Measurements from ENCODE around the gene PABPN1.

The PABPN1 gene

GRCh38 chr14:23364164-23365035, 43.1 kb downstream of the PABPN1 start:
- peak overlapping the region; percentile 99 for H3K9ac ChIP-seq (ENCODE audit: insufficient read length, low read depth)
- peak overlapping the region; percentile 86 for H3K4me3 ChIP-seq (ENCODE audit: insufficient read length, low read depth)
- no peak for TF ChIP-seq ZNF274 (IDR thresholded peaks at IDR 0.05; ENCODE audit: low read depth, low read length)
- no peak for TF ChIP-seq SUZ12 (IDR thresholded peaks at IDR 0.05; ENCODE audit: extremely low read depth, insufficient read depth, insufficient read length)
- TF ChIP-seq YY1 (IDR thresholded peaks at IDR 0.05; ENCODE audit: insufficient read depth, insufficient read length), result no peak
- H3K4me1 ChIP-seq (ENCODE audit: insufficient read depth, insufficient read length), result peaks cover 13% of the 10 kb centered on the region
- H3K36me3 ChIP-seq (ENCODE audit: insufficient read depth, insufficient read length, low read length), result peaks cover 45% of the 10 kb centered on the region
- no peaks in the 10 kb centered on the region for H3K9me3 ChIP-seq (ENCODE audit: insufficient read depth, low read length)
- DNase-seq (ENCODE audit: low read depth, low spot score), result no peak
- H3K27me3 ChIP-seq (ENCODE audit: insufficient read depth, insufficient read length), result peaks cover 19% of the 10 kb centered on the region

- DNase-seq (ENCODE audit: low read depth, low spot score), result no peak
- peak within 1 kb of the TSS; percentile 86 for H3K4me3 ChIP-seq (ENCODE audit: insufficient read length, low read depth)
- H3K9ac ChIP-seq (ENCODE audit: insufficient read length, low read depth), result peak within 1 kb of the TSS; percentile 99
- H3K27me3 ChIP-seq (ENCODE audit: insufficient read depth, insufficient read length), result peaks cover 21% of the 10 kb centered on the region
- TF ChIP-seq ZNF274 (IDR thresholded peaks at IDR 0.05; ENCODE audit: low read depth, low read length), result no peak
- TF ChIP-seq YY1 (IDR thresholded peaks at IDR 0.05; ENCODE audit: insufficient read depth, insufficient read length), result no peak
- TF ChIP-seq SUZ12 (IDR thresholded peaks at IDR 0.05; ENCODE audit: extremely low read depth, insufficient read depth, insufficient read length), result no peak
- peaks cover 13% of the 10 kb centered on the region for H3K4me1 ChIP-seq (ENCODE audit: insufficient read depth, insufficient read length)
- H3K36me3 ChIP-seq (ENCODE audit: insufficient read depth, insufficient read length, low read length), result peaks cover 37% of the 10 kb centered on the region
- H3K9me3 ChIP-seq (ENCODE audit: insufficient read depth, low read length), result no peaks in the 10 kb centered on the region
Measured at GRCh38 chr14:23365036-23365731, 43.9 kb downstream of the PABPN1 start, which contains the start of gene EFS. Gene EFS, minus strand, starts transcription at chr14:23365172. Its CDS starts 147 bp downstream, at chr14:23365025.

GRCh38 chr14:23365732-23366425, 44.6 kb downstream of the PABPN1 start:
- peak; percentile 89 for DNase-seq (ENCODE audit: low read depth, low spot score)
- Histone ChIP-seq H3K27me3 (ENCODE audit: insufficient read depth, insufficient read length) (peaks cover 21% of the 10 kb centered on the region), H3K9ac (ENCODE audit: insufficient read length, low read depth) (peak overlapping the region; percentile 99), H3K36me3 (ENCODE audit: insufficient read depth, insufficient read length, low read length) (peaks cover 30% of the 10 kb centered on the region), H3K9me3 (ENCODE audit: insufficient read depth, low read length) (no peaks in the 10 kb centered on the region), H3K4me3 (ENCODE audit: insufficient read length, low read depth) (peak overlapping the region; percentile 86), H3K4me1 (ENCODE audit: insufficient read depth, insufficient read length) (peaks cover 13% of the 10 kb centered on the region)
- TF ChIP-seq SUZ12 (IDR thresholded peaks at IDR 0.05; ENCODE audit: extremely low read depth, insufficient read depth, insufficient read length) (no peak), ZNF274 (IDR thresholded peaks at IDR 0.05; ENCODE audit: low read depth, low read length) (no peak), YY1 (IDR thresholded peaks at IDR 0.05; ENCODE audit: insufficient read depth, insufficient read length) (no peak)

- Histone ChIP-seq H3K9ac (ENCODE audit: insufficient read length, low read depth) (peak overlapping the region; percentile 91), H3K4me1 (ENCODE audit: insufficient read depth, insufficient read length) (peaks cover 13% of the 10 kb centered on the region), H3K4me3 (ENCODE audit: insufficient read length, low read depth) (peak overlapping the region; percentile 86), H3K9me3 (ENCODE audit: insufficient read depth, low read length) (no peaks in the 10 kb centered on the region), H3K36me3 (ENCODE audit: insufficient read depth, insufficient read length, low read length) (peaks cover 25% of the 10 kb centered on the region), H3K27me3 (ENCODE audit: insufficient read depth, insufficient read length) (peaks cover 26% of the 10 kb centered on the region)
- no peak for TF ChIP-seq YY1 (IDR thresholded peaks at IDR 0.05; ENCODE audit: insufficient read depth, insufficient read length)
- no peak for TF ChIP-seq SUZ12 (IDR thresholded peaks at IDR 0.05; ENCODE audit: extremely low read depth, insufficient read depth, insufficient read length)
- no peak for TF ChIP-seq ZNF274 (IDR thresholded peaks at IDR 0.05; ENCODE audit: low read depth, low read length)
- DNase-seq (ENCODE audit: low read depth, low spot score), result peak; percentile 81
Measured at GRCh38 chr14:23366426-23366921, 45.2 kb downstream of the PABPN1 start.

- Histone ChIP-seq H3K27me3 (ENCODE audit: insufficient read depth, insufficient read length) (peaks cover 31% of the 10 kb centered on the region), H3K36me3 (ENCODE audit: insufficient read depth, insufficient read length, low read length) (no peaks in the 10 kb centered on the region)
Measured at GRCh38 chr14:23370221-23370620, 49.0 kb downstream of the PABPN1 start.

GRCh38 chr14:23371865-23372264, 50.6 kb downstream of the PABPN1 start:
- peaks cover 31% of the 10 kb centered on the region for H3K27me3 ChIP-seq (ENCODE audit: insufficient read depth, insufficient read length)
- H3K9ac ChIP-seq (ENCODE audit: insufficient read length, low read depth), result no peak overlapping the region
- peaks cover 2% of the 10 kb centered on the region for H3K4me1 ChIP-seq (ENCODE audit: insufficient read depth, insufficient read length)
- TF ChIP-seq YY1 (IDR thresholded peaks at IDR 0.05; ENCODE audit: insufficient read depth, insufficient read length) (no peak), SUZ12 (IDR thresholded peaks at IDR 0.05; ENCODE audit: extremely low read depth, insufficient read depth, insufficient read length) (no peak), ZNF274 (IDR thresholded peaks at IDR 0.05; ENCODE audit: low read depth, low read length) (no peak)
- H3K9me3 ChIP-seq (ENCODE audit: insufficient read depth, low read length), result no peaks in the 10 kb centered on the region
- H3K36me3 ChIP-seq (ENCODE audit: insufficient read depth, insufficient read length, low read length), result no peaks in the 10 kb centered on the region
- no peak overlapping the region for H3K4me3 ChIP-seq (ENCODE audit: insufficient read length, low read depth)
- DNase-seq (ENCODE audit: low read depth, low spot score), result no peak

More at GRCh38 chr14:23370221-23370620, 49.0 kb downstream of the PABPN1 start:
- Histone ChIP-seq H3K9ac (ENCODE audit: insufficient read length, low read depth) (no peak overlapping the region), H3K4me1 (ENCODE audit: insufficient read depth, insufficient read length) (peaks cover 2% of the 10 kb centered on the region), H3K4me3 (ENCODE audit: insufficient read length, low read depth) (no peak overlapping the region), H3K9me3 (ENCODE audit: insufficient read depth, low read length) (no peaks in the 10 kb centered on the region)
- TF ChIP-seq SUZ12 (IDR thresholded peaks at IDR 0.05; ENCODE audit: extremely low read depth, insufficient read depth, insufficient read length), result no peak
- TF ChIP-seq YY1 (IDR thresholded peaks at IDR 0.05; ENCODE audit: insufficient read depth, insufficient read length), result no peak
- DNase-seq (ENCODE audit: low read depth, low spot score), result no peak
